Measurements from ENCODE around the gene ACVR1B.

Gene ACVR1B

DNA sequence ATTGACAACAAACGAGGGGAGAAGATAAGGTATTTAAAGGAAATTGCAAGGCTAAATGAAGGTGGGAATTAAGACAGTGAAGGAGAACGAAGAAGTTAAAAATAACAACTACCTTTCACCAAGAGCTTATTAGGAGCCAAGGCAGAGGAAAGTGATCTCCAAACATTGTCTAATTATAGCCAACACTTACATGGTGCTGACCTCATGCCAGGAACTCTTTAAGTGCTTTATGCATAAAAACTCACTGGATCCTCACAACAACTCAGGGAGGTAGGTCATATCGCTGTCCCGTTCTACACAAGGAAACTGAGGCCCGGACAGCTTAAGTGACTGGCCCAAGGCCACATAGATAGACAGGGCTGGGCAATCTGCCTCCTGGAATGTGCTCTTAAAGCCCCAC is 74.8 kb downstream of the ACVR1B start:
- DNase-seq: no peak

DNA sequence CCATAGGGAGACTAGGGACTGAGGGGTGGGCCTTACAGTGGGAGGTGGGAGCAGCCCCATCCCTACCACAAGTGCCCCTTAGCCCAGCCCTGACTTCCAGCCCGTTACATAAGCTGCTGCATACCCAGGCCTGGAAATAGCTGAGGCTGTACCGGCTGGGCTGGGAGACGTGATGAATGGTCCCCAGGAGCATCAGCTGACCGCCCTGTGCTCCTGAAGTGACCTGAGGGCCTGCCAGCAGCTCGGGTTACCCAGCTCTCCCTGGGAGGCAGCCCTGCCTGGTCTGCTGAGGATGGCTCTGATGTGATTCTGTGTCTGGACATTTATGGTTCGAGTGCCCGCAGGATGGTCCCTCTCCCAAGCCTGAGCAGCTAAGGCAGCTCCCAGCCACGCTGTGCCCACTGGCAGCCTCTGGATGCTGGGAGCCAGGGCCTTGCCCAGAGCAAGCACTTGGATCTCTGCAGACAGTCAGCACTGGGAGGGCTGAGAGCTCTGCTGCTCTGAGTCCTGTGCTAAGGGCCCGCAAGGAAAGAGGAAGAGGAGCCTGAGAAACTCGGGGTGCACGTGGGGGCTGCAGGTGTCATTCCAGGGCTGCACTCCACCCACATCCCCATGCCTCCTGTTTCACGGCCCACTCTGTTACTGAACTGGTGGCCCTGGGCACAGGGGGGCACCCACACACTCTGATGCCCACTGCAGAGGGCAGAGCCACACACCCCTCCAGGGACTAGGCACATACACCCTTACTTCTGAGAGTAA is 75.8 kb downstream of the ACVR1B start:
- DNase-seq: no peak

DNA sequence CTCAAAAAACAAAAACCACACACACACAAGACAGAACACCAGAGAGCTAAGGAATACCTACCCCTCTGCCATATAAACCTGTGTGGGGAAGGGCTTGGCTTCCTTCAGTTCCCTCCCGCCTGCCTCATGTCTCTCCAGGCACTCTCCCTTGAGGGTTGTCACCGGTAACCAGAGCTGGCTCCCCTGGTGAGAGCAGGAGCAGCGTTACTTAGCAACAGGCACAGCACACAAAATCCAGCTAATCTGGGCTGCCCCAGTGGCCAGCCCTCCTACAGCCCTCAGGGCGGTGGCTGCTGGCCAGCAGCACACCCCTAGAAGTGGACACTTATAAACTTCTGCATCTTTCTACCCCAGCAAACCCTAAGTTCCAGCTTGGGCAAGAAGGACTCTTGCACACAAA is 78.2 kb downstream of the ACVR1B start:
- DNase-seq: no peak

DNA sequence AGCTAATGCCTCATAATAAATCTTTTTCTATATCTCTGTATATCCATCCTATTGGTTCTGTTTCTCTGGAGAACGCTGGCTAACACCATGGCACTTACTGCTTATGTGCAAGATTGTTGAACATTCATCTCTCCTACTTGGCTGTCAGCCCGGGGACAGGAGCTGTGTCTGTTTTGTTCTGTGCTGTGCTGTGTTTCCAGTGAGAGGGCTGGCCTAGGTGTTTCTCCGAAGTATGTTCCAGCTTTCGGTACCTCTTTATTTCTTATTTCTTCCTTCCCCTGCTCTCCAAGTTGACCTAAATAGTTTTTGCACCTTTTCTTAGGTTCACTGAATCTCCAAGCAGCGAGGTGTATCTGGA is 80.9 kb downstream of the ACVR1B start:
- DNase-seq: peak; percentile 48

DNA sequence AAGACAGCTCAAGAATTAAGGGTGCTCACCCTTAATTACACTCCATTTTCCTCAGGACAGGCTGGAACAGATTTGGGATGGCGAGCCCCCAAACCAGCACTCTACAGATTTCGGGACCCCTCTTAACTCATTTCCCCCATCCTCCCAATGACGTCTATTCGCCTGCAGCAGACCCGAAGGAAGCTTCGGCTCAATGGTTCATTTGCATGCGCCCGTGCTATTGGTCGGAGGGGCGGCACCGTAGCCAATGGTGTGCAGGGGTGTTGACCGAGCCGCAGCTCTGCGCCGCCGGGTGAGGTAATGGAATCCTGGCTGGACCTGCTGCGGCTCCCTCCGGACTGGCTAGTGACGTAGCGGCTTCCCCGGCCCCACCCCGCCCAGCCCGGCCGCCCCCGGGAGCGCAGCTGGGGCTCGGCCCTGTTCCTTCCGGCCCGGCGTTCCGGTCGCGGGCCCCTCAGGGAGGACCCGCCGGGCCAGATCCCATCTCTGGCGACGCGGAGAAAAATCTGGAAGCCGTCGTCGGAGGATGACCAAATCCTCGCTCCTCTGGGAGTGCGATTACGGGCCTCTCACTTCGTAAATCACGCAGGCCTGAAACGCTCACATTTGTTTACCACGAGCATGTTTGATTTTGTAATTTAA is 81.4 kb downstream of the ACVR1B start:
- peak; percentile 98 for DNase-seq

DNA sequence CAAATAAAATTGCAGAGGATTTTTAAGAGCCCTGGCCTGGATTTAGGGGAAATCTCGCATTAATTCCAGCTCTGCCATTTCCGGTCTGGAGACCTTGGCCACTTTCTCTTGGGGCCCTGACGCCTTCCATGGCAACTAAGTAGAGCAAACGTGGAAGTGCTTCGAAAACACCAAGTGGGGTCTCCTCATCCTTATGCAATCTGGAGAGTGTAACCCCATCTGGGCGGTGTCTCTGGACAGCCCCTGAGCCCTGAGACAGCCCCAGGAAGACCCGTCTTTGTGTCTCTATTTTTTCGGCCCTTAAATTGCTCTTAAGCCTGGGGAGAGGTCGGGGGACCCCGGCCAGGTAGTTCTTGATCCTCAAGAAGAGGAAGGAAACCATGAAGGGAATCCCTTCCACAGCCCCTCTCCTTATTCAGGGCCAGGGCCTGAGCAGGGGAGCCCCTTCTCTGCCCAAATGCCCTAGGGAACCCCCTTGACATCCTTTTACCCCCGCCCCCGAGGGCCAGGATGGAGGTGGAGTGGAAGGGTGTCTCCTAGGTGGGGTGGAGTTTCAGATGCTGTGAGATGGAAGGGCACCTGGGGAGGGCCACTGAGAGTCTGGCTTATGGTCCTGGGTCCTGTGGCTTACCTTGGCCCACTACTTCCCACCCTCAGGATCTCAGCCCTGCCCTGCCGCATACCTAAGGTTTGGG is 82.1 kb downstream of the ACVR1B start:
- no peak for DNase-seq

DNA sequence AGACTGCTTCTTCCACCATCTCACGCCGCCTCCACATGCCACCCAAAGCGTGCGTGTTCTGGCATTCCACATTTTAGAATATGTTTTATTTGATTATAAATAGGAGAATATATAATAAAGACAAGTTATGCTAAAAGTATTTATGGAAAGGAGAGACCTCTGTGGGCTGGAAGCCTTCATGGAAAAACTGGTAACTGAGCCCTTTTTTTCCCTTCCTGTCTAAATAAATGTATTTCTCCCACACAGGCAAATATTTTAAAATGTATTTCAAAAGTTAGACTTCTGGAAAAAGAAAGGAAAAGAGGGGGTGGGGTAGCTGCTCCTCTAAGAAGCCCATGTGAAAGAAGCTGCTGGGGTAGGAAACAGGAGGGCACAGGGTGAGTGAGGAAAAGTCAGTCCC is 83.7 kb downstream of the ACVR1B start:
- DNase-seq: no peak

DNA sequence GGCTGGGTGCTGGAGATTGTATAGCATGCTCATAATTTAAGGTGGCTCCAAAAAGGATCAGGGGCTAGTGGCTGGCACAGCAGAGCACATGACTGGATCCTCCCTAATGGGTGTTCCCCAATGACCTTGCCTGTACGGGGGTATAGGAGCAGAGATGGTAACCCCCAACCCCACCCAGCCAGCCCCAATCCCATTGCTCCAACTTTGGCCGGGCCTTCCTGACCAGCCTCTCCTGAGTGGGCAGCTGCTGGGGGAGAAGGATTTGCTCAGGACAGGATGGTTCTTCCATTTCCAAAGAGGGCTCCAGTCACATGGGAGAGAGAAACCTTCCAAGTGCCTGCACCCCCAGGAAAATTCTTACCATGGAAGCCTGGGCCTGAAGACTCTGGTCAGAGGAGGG is 84.4 kb downstream of the ACVR1B start:
- no peak for DNase-seq

DNA sequence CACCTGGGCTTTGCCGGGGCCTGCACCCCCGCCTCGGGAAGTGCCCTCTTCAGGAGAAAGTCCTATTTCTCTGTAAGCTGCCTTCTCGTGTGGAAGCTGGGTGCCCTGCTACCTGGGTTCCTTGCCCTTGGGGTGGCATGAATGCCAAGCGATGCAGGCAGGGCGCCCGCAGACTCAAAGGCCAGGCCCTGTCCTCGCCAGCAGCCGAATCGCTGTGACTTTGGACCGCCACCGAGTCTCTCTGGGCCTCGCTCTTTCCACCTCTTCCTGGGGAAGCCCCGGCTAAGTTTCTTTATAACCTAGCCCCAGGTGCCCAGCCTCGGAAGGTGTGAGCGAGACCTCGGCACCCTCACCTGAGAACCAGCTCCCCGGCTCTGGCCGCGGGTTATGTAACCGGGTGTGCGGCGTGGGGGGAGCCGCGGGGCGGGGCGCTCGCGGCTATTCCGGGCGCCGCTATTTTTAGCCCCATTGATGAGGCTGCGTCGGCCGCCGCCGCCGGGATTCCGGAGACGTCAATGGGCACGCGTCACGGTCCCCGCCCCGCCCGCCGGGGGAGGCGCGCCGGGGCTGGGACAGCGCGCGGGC is 85.2 kb downstream of the ACVR1B start:
- peak; percentile 78 for DNase-seq

DNA sequence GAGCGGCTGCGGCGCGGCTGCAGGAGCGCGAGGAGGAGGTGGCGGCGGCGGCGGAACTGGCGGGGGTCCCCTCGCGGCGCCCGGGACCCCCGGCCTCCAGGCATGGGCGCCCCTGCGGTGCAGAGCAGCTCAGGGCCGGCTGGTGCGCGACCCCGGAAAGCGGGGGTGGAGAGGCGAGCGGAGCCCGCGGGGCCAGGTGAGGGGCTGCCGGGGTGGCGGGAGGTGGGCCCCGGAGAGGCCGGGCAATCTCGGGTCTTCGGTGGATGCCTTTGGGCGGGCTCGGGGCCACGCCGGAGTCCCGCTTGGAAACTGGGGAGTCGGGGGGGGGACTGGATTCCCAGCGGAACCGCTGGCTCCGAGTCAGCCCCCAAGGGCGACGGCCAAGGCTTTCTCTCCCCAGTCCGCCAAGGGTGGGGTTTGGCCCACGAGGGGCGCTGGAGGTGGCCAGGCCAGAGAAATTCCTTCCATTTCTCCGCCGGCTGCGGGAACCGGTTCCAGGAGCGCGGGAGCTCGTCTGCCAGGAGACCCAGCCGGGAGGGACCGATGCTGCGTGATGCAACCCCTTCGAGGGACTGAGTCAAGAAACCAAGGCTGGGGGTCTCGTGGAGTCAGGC is 85.9 kb downstream of the ACVR1B start:
- peak; percentile 41 for DNase-seq

DNA sequence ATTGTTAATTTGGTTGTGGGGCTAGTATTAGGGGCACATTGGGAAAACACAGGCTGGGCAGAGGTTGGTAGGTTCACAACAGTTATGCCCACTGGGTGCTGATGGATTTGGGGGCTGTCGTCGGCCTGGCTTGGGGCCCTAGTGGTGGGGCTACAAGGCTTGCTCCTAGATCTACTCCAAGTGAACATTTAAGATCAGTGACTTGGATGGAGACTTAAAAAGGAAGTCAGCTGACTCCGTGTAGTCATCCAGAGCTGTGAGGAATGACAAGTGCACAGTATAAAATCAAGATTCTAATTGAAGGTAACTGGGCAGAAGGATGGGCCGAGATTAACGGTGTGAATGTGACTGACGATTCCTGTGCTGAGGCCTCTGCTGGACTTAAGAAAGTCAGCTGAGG is 86.9 kb downstream of the ACVR1B start:
- DNase-seq: no peak

DNA sequence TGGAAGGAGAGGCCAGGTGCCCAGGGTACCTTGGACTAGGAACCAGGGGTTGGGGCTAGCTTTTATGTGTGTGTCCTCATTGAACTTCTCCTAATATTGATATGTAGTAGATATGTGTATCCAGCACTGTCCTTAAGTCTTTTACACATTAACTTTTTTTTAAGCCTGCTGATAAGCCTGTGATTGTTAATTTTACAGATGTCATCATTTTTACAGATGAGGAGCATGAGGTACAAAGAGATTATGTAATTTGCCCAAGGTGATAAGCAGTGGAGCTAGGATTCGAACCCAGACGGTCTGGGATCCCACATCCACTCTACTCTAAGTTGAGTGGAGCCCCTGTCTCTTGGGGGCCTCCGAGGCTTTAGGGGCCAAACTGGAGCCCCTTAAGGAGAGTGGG is 89.5 kb downstream of the ACVR1B start:
- no peak for DNase-seq

DNA sequence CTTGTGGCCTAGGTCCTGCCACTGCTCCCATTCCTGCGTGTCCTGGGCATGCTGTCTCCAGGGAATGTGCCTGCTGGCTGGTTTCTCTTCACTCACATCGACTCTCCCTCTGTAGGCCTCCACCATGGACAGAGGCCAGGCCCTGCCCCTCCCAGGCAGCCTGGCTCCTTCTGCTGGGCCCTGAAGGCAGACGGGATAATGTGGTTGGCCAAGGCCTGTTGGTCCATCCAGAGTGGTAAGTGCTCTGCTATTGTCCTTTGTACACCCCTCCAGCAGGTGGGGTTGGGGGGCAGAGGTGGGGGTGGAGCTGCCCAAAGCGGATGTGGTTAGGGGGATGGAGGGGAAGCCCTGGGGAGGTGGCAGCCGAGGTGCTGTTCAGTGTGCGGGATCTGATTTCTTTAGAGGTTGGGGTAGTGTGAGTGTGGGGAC is 90.2 kb downstream of the ACVR1B start:
- no peak for DNase-seq

DNA sequence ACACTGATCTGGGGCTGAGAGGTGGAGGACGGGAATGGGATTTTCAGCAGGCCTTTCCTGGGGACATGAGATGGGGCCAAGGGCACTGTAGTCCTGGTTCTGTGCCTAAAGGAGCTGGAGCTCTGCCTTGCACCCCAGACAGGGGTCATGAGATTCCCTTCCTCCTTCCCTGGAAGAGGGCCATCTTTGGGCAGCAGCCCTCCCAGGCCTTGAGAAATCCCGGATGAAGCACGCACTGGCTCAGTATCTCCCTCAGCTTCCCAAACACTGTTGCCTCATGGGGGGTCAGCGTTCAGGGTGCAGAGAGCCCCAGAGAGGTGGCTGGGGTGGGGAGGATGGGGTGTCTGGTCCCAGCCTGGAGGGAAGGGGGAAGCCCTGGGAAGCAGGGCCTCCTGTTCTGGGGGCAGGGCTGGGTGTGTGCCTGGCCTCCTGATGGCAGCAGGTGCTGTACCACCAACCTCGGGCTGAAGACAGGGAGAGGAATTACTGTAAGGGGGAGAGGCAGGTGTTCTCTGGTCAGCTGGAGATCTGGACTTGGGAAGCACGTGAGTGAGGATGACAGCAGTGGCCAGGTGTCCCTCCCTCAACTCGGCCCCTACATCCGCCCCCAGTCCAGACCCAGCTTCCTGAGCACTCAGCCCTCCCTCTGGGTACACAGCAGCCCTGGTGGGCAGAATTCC is 91.3 kb downstream of the ACVR1B start:
- DNase-seq: no peak

DNA sequence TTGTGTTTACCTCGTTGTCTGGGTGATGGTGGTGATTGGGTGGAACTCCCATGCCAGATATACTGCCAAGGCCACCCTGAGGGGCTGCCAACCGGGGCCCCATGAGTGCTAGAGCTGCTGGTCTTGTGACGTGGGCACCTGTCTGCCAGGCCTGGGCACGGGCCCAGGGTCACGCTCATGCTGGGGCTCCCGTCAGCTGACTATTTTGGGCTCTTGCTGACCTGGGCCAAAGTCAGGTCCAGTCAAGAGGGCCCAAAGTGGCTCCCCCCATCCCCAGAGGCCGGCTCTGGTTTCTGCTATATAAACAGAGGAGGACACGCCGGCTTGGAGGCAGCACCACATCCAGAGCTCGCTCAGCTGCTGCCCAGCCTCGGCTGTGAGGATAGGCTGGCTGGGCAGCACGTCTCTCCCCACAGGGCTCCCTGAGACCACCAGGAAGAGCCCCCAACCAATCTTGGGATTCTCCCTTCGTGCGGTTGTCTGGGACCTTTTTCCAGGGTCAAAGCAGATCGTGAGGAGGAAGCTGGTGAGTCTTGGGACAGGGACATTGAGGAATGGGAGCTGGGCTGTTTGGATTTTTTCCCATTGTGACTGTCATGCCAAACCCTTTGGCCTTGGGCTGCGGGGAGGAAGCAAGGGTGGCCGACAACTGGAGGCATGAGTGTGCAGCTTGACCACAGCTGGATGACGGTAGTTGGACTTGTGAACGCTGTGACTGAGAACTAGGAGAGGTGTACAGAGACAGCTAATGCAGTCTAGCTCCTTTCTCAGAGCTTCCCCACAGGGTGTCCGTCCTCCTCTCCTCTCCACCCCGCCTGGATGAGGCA is 92.1 kb downstream of the ACVR1B start:
- DNase-seq: no peak

DNA sequence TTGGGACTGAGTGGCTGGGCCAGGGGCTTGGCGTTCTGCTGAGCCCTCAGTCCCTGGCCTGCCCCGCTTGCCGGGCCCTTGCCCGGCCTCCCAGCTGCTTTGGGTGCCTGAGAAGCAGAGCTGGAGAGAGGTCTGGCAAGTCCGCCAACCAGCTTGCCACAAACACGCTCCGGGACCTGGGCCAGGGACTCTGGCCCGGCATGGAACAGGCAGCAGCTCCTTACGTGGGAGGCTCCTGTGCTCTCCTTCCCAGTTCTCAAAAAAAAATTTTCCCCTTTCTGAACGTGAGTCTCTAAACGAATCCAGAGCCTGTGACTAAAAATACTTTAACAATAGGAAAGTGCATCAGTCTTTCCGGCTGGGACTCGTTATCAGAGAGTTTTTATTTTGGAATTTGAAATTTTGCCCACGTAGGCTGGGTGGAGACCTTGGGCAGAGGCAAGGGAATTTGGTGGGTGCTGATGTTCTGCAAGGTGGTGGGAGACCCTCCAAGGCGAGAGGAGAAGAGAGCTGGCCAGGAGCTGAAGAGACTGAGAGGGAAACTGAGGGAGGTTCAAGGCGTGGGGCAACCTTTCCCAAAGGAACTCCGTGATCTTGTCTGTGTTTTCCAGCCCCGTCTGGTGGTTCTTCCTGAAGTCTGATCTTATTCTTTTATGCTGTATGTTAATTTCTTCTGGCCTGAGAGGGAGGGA is 92.9 kb downstream of the ACVR1B start:
- no peak for DNase-seq

DNA sequence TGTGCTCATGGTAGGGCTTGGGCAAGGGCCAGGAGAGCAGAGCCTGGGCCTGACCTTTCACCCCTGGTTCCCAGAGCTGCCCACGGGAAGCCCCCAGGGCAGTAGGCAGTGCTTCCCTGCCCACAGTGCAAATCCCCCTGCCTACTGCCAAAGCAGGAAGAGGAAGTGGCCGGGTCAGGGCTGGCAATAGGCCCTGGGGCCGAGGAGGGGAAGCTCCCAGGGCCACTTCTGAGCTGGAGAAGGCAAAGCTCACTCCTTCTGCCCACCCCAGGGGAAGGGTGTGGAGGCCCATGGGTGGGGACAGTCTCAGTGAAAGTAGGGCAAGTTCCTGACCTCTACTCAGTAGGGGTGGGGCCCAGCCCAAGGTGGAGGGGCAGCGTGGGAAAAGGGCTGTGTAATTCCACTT is 94.3 kb downstream of the ACVR1B start:
- DNase-seq: no peak
